Stomach (tissue), 9 donors: ENCODE data around the gene ASS1. TPM values are rescaled to one million over a fixed set of nuclear protein-coding genes. Genes with fewer than 3 reads are reported as not detected.

Experiments used
- DNase-seq, 2 donors: peaks; one replicate each; pipeline versions ENCODE4 v3.0.0 to v3.0.0-alpha.2; 2013 to 2019
- H3K27ac ChIP-seq, 5 donors: fragments of 200-600 bp in 4 of 5; sonication (generic) in 4 of 5; one replicate each; pipeline ENCODE4 v1.5.1; 2013 to 2019; ENCODE audit warnings: mild to moderate bottlenecking in 1 of 5, moderate library complexity in 1 of 5
- H3K27me3 ChIP-seq, 3 donors: fragments of 200-600 bp; sonication (generic); one replicate each; pipeline ENCODE4 v1.5.1; 2017 to 2019; ENCODE audit warnings: mixed run types in 1 of 3
- H3K36me3 ChIP-seq, 4 donors: fragments of 200-600 bp; sonication (generic); 1 replicate in 3 of 4; 2 replicates in 1 of 4; pipeline ENCODE4 v1.5.1; 2016 to 2019
- H3K4me1 ChIP-seq, 4 donors: fragments of 200-600 bp; sonication (generic); one replicate each; pipeline ENCODE4 v1.5.1; 2016 to 2019
- H3K4me3 ChIP-seq, 4 donors: fragments of 200-600 bp; sonication (generic) in 3 of 4; one replicate each; pipeline ENCODE4 v1.5.1; 2016 to 2019; ENCODE audit warnings: mild to moderate bottlenecking in 1 of 4
- H3K9me3 ChIP-seq, 4 donors: fragments of 200-600 bp; sonication (generic); one replicate each; pipeline ENCODE4 v1.5.1; 2016 to 2019
- CTCF ChIP-seq, 7 experiments: fragments of 450-650 bp in 4 of 7; fragments of 200-600 bp in 3 of 7; sonication (generic) in 3 of 7; IDR thresholded peaks; one replicate each; pipeline ENCODE4 v1.5.1; 2016 to 2019; ENCODE audit warnings: antibody characterized with exemption in 7 of 7, control low read depth in 2 of 7, mild to moderate bottlenecking in 1 of 7
- EP300 ChIP-seq: sonication (generic); formaldehyde crosslinking; IDR thresholded peaks from one replicate; pipeline ENCODE4 v1.6.1; 2017; ENCODE audit warnings: antibody characterized with exemption
- POLR2A ChIP-seq, 4 donors: fragments of 450-650 bp; IDR thresholded peaks; one replicate each; pipeline ENCODE4 v1.6.1; 2016; ENCODE audit warnings: antibody characterized with exemption in 4 of 4, control low read depth in 2 of 4, mild to moderate bottlenecking in 1 of 4, moderate library complexity in 1 of 4
- POLR2AphosphoS5 ChIP-seq, 3 donors: sonication (generic); formaldehyde crosslinking; IDR thresholded peaks; one replicate each; pipeline ENCODE4 v1.6.1; 2016; ENCODE audit warnings: antibody characterized with exemption in 3 of 3
- WGBS, 5 donors: extraction: QIAGEN DNeasy Blood & Tissue Kit in 3 of 5; methylation state at CpG; one replicate each; pipeline versions ENCODE4 v1.1.5 to v1.1.7; 2013 to 2018; 5-methylcytosine and 5-hydroxymethylcytosine counted together
- intact Hi-C: fragments of 100-400 bp; cut with DNase I; formaldehyde crosslinking; loops from one replicate; pipeline ENCODE4 v1.15.1; 2023; ENCODE audit warnings: low total_unique reads
- polyA plus RNA-seq, 3 donors: library from polyadenylated mRNA; stranded (reverse); fragments of 200-250 nt; gene quantifications; one replicate each; pipeline ENCODE4 v1.2.3, GENCODE V29; 2013
- total RNA-seq, 5 donors: library from RNA; depleted of rRNA; stranded (reverse); fragments of >200 nt; gene quantifications; one replicate each; pipeline versions ENCODE4 v1.1.0 to v1.2.3, GENCODE V29; 2014 to 2016
- donor health status: healthy with polysubstance abuse.
- donor health status: Bipolar disorder and iron deficiency.
- donor health status: healthy.

Gene ASS1
- total and polyA plus RNA-seq, 8 donors, result 9.8 to 147 (median 60.1) TPM

GRCh38 chr9:130493476-130493875 lies 48.7 kb downstream of the ASS1 start:
- Histone ChIP-seq H3K27ac (no peak overlapping the region), H3K4me3 (no peak overlapping the region), H3K27me3 (no peaks in the 10 kb centered on the region), H3K36me3 (peaks cover 13 to 95% (median 83%) of the 10 kb centered on the region in 4 donors), H3K9me3 (peaks cover 4 to 11% (median 8%) of the 10 kb centered on the region in 4 donors), H3K4me1 (no peaks in the 10 kb centered on the region)
- no peak for DNase-seq
- 71 to 87% (median 83%) methylated on average over 6 to 9 of the region's 9 CpGs for WGBS, 5 donors
- intact Hi-C loops, result no loop called here
- TF ChIP-seq POLR2AphosphoS5 (IDR thresholded peaks at IDR 0.05), result no peak
- TF ChIP-seq CTCF (IDR thresholded peaks at IDR 0.05), result no peak
- TF ChIP-seq EP300, result no peak
- TF ChIP-seq POLR2A (IDR thresholded peaks at IDR 0.05), result no peak

GRCh38 chr9:130495067-130495466 lies 50.3 kb downstream of the ASS1 start:
- intact Hi-C loops, result no loop called here
- Histone ChIP-seq H3K9me3 (peaks cover 4 to 11% (median 8%) of the 10 kb centered on the region in 4 donors), H3K4me1 (peaks cover 0 to 8% (median 0%) of the 10 kb centered on the region in 4 donors)

GRCh38 chr9:130497139-130497538 lies 52.4 kb downstream of the ASS1 start:
- TF ChIP-seq POLR2A (IDR thresholded peaks at IDR 0.05) (no peak), EP300 (no peak), POLR2AphosphoS5 (IDR thresholded peaks at IDR 0.05) (no peak), CTCF (IDR thresholded peaks at IDR 0.05) (no peak)
- Histone ChIP-seq H3K36me3 (peaks cover 7 to 95% (median 82%) of the 10 kb centered on the region in 4 donors), H3K9me3 (peaks cover 4 to 11% (median 8%) of the 10 kb centered on the region in 4 donors), H3K4me3 (no peak overlapping the region), H3K27ac (no peak overlapping the region), H3K4me1 (peaks cover 0 to 12% (median 0%) of the 10 kb centered on the region in 4 donors), H3K27me3 (no peaks in the 10 kb centered on the region)
- 85 to 91% (median 87%) methylated on average over 10 of the region's 10 CpGs for WGBS, 5 donors
- intact Hi-C loops, result no loop called here
- no peak for DNase-seq

More at GRCh38 chr9:130495067-130495466, 50.3 kb downstream of the ASS1 start:
- no peak for TF ChIP-seq POLR2AphosphoS5 (IDR thresholded peaks at IDR 0.05)
- TF ChIP-seq POLR2A (IDR thresholded peaks at IDR 0.05), result no peak
- TF ChIP-seq CTCF (IDR thresholded peaks at IDR 0.05), result no peak
- no peak for TF ChIP-seq EP300
- DNase-seq, result no peak
- Histone ChIP-seq H3K36me3 (peaks cover 8 to 95% (median 88%) of the 10 kb centered on the region in 4 donors), H3K27ac (no peak overlapping the region), H3K4me3 (no peak overlapping the region), H3K27me3 (no peaks in the 10 kb centered on the region)
- WGBS, 5 donors, result 93 to 99% (median 97%) methylated on average over 3 of the region's 3 CpGs

- WGBS, 5 donors, result 82 to 94% (median 89%) methylated on average over 7 of the region's 7 CpGs
Observed at GRCh38 chr9:130498298-130498917, 53.6 kb downstream of the ASS1 start.

More at GRCh38 chr9:130498298-130498917, 53.6 kb downstream of the ASS1 start:
- peaks cover 4 to 11% (median 8%) of the 10 kb centered on the region in 4 donors for H3K9me3 ChIP-seq
- no peak for DNase-seq
- no peak overlapping the region for H3K27ac ChIP-seq
- H3K4me3 ChIP-seq, result no peak overlapping the region
- H3K4me1 ChIP-seq, result peaks cover 0 to 12% (median 0%) of the 10 kb centered on the region in 4 donors
- TF ChIP-seq POLR2A (IDR thresholded peaks at IDR 0.05) (no peak), CTCF (IDR thresholded peaks at IDR 0.05) (no peak), EP300 (no peak), POLR2AphosphoS5 (IDR thresholded peaks at IDR 0.05) (no peak)
- peaks cover 7 to 90% (median 73%) of the 10 kb centered on the region in 4 donors for H3K36me3 ChIP-seq
- intact Hi-C loops, result no loop called here
- no peaks in the 10 kb centered on the region for H3K27me3 ChIP-seq
